Measurements from ENCODE around the gene PLEKHA6.
A peak's percentile ranks its signal among the peaks of the same experiment; 100 is the strongest.

Gene PLEKHA6

DNA sequence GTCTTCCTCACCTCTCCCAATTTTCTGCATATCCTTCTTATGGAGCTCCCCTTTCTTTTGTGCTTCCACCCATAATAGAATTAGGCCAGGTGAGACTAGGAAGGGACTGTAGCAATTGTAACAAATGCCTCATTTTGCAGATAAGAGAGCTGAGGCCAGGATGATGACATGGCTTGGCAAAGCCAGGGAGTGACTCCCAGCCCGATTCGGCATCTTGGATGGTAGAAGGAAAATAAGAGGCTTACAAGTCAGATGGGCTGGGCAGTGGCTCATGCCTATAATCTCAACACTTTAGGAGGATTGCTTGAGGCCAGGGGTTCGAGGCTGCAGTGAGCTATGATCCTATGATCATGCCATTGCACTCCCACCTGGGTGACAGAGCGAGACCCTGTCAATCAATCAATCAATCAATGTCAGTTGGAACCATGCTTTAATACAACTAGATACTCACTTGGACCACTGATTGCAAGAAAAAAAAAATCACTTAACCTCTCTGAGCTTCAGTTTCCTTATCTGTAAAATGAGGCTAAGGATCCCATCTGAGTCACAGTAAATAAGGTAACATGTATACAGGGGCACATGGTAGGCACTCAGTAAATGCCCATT lies 51.6 kb downstream of the PLEKHA6 start:
- no peak for ATAC-seq

DNA sequence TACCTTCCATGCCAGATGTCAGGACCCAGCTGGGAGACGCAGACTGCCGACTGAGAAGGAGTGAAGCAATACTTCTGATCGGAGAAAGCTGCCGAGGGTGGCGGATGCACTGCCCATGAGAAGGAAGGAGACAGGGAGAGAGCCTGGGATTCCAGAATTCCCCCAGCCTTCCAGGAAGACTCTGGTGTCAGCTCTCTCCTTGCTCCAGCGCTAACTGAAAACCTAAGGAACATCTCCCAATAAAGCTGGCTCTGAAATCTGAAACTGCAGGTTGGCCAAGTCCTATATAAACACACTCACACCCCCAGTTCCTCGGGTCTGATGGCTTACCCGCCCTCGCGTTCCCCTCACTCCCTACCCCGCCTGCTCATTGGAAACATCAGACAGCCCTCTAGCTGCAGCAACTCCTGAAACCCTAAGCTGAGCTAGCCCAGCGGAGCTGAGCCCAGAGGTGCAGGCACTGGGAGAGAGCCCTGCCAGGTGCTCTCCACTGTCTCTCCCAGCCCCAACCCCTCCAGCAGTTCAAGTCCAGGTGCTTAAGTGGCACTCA lies 52.3 kb downstream of the PLEKHA6 start:
- no peak for ATAC-seq

DNA sequence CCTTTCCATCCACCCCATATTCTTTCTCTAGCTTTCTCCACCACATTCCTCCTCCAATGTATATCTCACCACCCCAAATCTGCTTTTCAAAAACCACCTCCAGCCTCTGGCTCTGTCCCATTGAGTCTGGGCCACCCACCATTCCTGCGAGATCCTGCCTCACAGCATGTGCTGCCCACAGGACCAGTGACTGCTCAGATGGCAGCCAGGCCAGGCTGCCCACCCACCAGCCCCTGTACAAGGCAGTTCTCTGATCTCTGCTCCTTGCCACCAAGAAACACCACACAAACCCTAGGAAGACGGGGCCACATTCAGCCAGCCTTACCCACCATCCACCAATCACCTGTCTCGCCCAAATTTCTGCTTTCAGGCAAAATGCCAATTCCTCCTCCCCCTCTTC lies 53.7 kb downstream of the PLEKHA6 start:
- ATAC-seq = no peak

DNA sequence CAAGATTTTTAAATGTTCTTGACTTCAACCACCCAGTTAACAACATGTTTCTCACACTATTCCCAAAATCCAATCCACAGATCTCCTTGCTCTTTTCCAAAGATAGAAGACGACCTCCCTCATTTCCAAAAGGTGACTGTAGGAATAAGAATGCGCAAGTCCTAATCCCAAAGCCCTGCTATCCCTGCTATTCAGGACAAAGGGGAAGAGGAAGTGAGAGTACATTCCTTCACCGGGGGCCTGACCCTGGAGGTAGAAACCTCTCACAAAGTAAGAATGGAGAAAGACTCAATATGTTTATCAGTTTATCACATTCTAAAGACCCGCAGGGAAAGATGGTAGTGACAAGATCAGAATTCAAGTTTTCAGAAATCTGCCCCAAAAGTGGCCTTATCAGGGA lies 55.7 kb downstream of the PLEKHA6 start:
- ATAC-seq = no peak

DNA sequence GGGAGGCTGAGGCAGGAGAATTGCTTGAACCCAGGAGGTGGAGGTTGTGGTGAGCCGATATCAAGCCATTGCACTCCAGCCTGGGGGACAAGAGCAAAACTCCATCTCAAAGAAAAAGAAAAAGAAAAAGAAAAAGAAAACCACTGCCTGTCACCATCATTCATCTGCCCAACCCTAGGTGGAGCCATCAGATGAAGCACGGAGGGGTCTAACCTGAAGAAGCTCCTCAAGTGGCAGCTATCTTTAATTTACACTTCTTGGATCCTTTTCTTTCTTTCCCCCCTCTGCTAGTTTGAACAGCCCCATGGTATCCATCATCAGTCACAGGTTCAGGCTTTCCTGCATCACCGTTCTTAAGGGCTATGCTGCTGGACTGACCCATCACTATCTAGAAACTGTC lies 57.0 kb downstream of the PLEKHA6 start:
- ATAC-seq = no peak

DNA sequence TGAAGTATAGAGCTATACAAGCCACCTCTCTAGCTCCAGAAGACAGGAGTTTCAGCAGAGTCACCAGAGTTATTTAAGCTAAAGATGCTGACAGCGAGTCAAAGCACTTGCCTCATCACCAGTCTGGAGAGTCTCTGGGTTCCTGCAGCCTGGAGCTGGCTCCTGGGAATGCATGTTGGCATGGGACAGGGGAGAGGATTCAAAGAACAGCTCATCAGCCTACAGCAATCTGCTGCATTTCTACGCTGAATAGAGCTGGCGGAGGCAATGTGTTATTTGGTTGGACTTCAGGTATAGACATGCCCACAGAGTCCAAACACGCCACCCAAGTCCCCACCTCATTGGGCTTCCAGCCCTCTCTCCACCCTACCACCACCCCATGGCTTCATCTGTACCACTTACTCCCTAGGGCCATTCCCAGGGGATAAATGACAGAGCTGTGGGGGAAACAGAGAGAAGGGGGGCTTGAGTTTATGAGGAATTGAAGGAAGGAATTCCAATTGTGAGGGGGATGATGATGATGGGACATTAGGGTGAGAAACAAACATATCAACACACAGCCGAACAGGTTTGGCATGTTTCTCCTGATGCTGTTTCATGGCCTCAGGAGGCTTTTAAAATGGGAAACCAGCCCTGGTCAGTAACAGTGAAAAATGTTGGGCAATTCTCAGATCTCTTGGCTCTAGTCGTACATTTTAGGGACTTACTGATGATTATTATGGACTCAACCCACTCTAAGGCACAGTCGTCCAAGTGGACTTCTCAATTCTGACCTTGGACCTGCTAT lies 58.4 kb downstream of the PLEKHA6 start:
- no peak for ATAC-seq

DNA sequence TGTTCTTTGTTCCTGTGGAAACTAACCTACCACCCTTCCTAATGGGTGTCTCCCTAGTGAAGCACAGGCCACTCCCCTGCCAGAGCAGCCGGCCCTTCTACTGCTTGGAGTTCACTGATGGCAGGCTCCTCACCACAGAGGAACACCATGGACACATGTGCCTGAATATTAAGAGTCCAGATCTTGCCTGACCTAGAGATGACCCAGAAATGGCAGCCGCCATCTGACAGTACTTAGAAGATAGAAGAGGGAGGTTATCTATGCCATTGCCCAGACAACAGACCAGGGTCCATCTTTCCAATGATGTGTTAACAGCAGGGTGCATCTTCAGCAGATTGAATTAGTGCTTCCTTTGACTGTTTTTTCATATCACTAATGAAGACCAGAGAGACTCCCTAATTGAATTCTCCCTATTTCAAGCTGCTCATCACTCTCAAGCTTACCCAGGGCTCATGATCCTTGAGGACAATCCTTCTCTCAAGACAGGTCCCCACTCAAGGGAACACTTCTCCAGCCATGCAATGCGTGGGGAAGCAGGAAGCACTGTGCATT lies 59.8 kb downstream of the PLEKHA6 start:
- ATAC-seq = no peak

DNA sequence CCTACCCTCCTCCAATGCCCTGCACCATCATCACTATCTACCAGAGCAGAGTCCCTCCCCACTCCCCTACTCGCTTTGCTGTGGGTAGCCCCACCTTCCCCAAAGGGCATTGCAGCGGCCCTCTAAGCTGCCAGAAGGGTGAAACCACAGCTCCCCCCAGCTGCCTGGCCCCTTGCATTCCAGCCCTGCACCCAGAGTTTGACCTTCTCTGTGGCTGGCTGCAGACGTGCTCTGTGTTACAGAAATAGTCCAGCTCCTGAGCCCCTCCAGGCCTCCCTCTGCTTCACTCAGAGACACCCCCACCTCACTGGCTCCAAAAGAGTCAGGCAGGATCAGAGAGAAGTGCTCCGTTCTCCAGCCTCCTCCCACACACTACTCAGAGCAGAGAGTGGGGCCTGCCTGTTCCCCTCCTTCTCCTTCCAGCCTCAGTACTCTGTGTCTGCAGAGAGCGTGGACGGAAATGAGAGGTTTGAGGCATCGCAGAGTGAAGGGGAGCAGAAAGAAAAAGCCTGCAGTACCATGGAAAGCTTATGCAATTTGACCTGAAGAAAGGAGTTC lies 63.2 kb downstream of the PLEKHA6 start:
- ATAC-seq = no peak

DNA sequence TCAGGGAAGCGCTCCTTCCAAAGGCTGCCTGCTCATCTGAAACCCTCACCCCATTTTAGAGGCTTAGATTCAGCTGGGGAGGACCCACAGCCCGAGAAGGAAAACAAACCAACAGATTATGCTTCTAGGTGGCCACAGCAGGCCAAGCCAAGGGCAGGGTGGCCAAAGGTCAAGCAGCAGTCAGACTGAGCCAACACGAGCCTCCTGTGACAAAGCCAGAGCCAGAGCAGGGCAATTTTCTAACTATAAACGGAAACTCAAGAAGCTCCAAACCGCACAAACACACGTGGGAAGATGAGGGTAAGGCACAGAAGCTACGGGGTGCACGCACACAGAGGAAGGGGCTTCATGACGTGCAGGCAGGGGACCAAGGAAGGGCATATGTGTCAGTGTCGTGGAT lies 64.1 kb downstream of the PLEKHA6 start:
- ATAC-seq = no peak

DNA sequence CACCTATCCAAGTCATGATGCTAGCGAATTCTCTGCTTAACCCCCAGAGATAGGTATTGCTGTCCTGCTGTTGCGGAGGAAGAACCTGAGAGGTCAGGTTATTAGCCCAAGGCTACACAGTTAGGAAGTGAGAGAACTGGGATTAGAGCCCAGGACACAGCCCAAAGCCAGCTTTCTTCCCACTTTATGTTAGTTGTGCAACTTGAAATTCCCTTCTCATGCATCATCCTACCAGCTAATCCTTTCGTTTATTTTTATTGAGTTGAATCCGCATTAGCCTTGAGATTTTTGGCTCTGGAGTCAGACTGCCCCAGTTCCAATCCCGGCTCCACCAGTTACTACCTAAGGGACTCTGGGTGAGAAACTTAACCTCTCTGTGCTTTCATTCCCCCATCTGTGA lies 65.4 kb downstream of the PLEKHA6 start:
- ATAC-seq = no peak

DNA sequence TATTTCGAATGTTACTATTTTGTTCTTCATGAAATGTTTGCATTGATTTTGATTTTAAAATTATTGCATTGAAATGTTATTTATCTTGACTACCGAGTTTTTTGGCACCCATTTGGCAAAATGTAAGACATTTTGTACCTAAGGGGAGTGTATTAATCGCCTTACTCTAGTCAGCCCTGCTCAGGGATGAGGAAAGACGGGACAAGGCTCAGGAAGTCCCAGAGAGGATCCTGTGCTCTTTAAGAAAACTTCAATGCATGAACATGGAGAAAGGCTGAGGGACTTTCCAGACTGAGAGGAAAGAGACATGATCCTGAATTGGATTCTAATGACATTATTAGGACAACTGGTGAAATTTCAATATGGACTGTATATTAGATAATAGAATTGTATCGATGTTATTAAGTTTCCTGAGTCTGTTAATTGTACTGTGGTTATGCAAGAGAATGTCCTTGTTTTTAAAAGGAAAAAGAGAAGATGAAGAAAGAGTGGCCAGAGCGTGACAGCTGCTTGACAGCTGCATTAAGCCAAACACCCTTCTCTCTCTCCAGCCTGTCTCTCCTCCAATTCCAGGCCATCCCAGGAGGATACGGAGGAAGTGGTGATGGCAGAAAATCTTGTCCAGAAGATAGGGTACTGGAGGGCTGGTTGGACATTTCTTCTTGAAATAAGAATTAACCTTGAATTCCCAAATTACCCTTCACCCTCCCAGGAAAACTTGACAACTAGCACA lies 66.0 kb downstream of the PLEKHA6 start:
- ATAC-seq = no peak

DNA sequence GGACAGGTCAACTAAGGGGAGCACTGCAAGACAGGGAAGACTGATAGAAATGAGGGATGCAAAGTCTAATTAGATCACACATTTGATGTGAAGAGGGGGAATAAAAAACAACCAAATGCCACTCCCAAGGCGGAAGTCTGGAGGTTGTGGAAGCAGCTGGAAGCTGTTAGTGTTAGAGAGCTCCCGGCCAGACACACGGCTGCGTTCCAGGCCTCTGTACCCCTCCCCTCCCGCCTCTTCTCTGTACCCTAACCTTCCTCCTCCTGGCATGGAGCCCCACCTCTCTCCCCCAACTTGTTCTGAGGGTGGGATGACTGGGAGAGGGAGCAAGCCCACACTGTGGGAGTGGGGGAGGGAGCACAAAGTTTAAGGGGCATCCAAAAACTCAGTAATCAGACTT lies 67.0 kb downstream of the PLEKHA6 start:
- ATAC-seq = no peak

DNA sequence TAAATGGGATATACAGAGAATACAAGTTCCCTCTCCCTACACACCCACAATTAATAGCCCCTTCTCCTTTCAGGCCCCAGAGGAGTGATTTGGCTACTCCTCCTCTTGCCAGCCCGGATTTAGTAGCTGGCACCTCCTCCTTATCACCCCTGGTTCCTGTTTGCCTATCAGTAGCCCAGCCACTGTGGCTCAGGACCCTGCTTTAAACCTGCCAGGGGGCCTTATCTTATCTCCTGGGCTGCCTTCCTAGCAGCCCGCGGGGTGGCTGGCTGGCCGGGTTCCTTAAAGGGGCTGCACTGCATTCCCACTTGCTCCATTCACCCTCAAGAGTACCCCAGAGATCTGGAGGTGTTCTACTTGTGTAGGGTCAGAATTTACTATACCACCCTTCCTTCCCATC lies 70.4 kb downstream of the PLEKHA6 start:
- ATAC-seq = no peak

DNA sequence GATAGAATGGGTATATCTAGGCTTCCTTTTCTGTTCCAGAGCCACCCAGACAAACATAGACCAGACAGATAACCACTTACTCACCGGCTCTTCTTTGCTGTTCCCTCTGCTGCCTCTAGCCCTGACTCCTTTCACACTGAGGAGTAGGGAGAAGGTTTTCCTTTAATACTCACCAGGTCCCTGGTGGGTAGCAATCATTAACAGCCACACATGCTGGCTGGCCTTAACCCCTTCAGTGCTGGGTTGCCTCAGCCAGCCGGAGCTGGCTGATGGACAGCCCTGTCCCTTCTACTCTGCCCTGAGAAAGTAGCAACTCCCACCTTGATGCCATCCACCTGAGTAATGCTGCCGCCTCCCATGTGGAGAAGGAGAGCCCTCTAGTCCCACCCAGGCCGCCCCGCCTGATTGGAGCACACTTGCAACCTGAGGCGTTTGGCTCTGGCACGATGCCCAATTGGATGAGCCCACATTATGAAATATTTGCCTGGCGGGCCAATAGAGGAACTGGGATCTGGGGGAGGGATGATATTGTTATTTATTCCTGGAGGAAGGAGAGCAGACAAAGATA lies 71.6 kb downstream of the PLEKHA6 start:
- ATAC-seq = no peak

DNA sequence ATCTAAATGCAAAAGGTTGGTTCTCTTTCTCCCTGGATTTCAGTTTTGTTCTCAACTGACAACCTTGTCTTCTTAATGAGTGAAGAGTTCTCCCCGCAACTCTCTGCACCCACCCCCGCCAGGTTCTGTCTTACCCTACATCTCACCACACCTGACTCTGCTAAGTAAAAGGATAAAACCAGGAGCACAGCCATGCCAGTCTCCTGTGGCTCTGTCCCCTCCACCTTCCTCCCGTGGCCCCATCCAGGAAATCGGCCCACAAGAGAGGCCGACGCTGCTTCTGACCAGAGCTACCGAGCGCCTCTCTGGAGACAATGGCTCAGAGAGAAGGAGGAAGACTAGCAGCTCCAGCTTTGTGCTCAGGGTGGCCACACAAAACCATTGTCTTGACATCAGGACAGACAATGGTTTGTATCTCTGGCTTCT lies 72.2 kb downstream of the PLEKHA6 start:
- no peak for ATAC-seq

DNA sequence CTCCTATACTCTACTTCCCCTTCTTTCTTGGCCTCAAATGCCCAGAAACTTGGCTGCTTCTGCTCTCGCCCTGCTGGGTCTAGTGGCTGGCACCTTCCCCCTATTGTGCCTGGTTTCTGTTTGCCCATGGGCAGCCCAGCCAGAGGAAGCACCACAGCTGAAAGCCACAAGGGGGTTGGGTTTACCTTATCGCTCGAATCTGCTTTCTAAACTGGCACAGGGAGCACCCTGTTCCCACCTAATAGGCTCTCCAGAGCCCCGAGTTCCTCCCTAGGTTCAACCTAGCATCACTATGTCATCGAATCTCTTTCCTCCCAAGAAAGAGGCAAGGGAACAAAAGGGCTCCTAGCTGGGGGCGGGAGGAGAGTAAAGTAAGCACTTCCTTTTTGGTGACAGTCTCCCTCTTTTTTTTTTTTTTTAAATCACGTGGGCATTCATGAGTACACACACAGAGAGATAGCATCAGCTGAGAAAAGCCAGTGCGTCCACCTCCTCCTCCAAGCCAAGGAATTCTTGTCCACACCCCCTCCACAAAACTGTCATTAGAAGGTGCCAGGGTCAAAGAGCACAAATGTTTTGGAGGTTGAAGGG lies 72.8 kb downstream of the PLEKHA6 start:
- ATAC-seq = peak in 1 of 2 donors; percentile 53

DNA sequence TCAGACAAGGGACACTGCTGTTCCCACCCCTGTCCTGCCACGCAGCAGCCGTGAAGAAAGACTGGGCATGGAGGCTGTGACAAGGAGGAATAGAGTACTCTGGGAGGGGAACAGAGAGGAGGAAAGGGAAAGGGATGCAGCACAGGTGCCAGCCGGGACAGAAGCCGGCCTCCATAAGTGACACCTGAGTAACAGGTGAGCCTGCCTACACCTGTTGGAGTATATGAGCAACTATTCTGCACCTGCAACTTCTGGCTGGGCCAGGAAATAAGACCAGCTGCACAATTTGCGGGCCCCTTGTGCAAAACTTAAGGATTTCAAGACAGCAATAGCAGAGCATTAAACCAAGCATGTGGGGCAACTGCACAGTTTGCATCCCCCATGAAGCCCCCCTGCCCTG lies 73.4 kb downstream of the PLEKHA6 start:
- ATAC-seq = no peak

DNA sequence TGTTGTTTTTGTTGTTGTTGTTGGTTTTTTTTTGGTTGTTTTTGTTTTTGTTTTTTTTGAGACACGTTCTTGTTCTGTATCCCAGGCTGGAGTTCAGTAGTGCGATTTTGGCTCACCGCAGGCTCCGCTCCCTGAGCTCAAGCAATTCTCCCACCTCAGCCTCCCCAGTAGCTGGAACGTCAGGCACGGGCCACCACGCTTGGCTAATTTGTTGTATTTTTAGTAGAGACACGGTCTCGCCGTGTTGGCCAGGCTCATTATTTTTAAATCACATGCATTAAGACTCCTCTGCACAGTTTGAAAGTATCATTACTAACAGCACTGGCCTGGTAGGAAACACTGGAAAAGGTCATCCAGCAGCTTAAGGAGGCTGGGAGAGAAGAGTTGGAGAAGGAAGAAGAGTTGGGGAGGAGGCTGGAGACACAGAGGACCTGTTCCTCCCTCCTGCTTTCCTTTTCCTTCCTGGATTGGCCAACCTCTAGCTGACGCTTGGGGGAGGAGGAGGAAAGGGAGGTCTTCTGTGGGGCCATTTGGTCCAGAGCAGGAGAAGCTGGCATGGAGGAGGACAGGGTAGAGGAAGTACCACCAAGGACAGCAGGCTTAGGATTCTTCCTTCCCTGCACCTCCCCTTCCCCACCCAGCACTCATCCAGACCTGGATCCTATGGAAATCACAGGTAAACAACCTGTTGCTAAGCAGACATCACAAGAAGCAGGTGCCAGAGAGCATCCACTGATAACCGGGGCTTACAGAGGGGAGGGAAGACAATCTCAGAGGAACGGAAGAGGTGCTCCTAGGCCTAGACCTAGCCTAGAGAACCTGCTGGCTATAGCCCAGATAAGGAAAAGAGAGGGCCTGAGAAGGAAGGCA lies 74.1 kb downstream of the PLEKHA6 start:
- ATAC-seq = no peak

DNA sequence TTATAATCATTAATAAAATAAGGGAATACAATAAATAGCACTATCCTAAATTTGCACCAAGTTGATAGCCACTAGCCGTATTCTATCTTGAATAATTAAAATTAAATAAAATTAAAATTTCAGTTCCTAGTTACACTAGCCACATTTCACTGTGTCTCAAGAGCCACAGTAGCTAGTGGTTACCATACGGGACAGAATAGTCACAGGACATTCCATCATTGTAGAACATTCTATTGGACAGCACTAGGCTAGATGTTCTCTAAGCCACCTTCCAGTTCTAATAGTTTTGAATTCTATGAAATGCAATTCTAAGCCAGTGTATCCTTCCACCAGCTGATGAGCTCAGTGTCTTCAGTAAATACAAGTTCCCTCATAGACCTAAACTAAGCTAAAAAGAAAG lies 74.8 kb downstream of the PLEKHA6 start:
- ATAC-seq = no peak

DNA sequence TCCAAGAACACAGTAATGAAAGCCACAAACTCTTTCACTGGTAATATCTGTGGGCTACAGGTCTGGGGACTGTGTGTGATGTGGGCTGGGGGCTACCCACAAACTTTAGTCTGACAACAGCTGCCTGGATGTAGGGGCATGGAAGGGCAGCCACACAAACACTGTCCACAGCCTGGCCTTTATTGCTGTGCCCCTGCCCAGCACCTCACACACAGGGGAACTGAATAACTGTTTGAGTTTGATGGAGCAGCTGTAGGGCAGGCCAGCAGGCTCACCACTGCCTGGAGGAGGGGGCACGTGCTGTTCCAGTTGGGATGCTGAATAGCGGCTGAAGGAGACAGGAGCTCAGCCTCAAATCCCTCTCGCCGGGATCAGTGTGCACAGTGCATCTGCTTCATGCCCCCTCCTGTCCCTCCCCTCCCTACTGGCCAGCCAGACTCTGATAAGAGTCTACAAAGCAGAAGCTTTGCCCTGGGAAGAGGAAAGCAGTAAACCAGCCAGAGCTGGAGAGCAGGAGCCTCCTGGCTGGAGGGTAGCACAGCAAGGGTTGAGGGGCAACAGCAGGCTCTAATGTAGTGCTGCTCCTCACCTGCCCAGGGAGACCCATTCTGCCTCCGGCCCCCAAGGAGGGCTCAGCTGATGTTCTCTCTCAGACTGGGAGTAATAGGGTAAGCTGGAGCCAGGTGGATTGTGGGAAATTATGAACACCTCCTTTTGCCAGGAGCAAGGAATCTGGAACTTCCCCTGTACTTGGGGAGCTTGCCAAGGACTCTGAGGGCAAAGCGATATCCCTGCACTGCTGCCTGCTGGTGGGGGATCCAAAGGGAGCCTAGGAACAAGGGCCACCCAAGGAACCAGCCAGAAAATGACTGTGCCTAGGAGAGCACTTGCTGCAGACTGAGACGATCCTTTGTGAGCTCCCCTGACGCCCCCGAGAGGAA lies 75.7 kb downstream of the PLEKHA6 start:
- ATAC-seq = no peak
